ENCODE data around the gene HHIPL1. TPM values are rescaled to one million over a fixed set of nuclear protein-coding genes. Genes with fewer than 3 reads are reported as not detected.

HHIPL1 gene
- total and polyA plus RNA-seq, 2 of the 8 experiments (the other 6 are each of a cell fraction or from before 2014, with no cell fraction given) = 1.5 to 2.6 TPM

DNA sequence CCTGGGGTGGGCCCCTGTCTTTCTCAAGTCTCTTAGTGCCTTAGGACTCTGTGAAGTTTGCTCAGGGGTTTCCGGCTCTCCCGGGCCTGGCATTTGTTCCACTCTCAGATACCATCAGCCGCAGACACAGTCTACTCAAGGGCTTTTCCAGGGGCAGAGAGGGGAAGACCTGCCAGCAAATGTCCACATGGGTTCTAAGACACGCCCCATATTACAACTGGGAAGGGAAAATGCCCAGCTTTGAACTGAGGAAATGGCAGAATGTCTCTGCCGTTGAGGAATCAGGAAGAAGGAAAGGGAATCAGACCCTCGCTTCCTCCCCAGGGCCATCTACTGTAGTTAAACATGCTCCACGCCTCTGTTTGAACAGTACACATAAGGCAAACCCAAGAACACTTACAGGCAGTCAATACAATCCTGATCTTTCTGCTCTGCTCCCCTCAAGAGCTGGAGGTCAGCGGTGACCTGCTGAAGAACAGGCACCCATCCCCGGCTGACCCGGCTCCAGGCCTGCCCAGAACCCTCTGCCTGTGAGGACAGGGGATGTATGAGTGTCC is 48.8 kb upstream of the HHIPL1 start (continued):
- TF ChIP-seq ASH2L (IDR thresholded peaks at IDR 0.05; ENCODE audit: low read length) (no peak), YY1 (IDR thresholded peaks at IDR 0.05; ENCODE audit: low read depth, low read length) (no peak), PHF8 (conservative IDR thresholded peaks at IDR 0.05; ENCODE audit: low read depth, low read length) (no peak), EZH2 (IDR thresholded peaks at IDR 0.05; ENCODE audit: low read depth, low read length, severe bottlenecking) (no peak), CTBP2 (IDR thresholded peaks at IDR 0.05; ENCODE audit: borderline replicate concordance, insufficient read depth, insufficient read length, low read length) (no peak)
- TF ChIP-seq, protein P1, sequence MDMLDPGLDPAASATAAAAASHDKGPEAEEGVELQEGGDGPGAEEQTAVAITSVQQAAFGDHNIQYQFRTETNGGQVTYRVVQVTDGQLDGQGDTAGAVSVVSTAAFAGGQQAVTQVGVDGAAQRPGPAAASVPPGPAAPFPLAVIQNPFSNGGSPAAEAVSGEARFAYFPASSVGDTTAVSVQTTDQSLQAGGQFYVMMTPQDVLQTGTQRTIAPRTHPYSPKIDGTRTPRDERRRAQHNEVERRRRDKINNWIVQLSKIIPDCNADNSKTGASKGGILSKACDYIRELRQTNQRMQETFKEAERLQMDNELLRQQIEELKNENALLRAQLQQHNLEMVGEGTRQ (IDR thresholded peaks at IDR 0.05; ENCODE audit: low read length) = no peak

Data from H1 (cell line).